NCI-H82 (cell line): Measurements from ENCODE around the gene SESN1.
"Not testable (repeated sequence)": the region's sequence is repeated elsewhere in the genome, so short reads cannot be mapped to it uniquely, and the experiment has no call there.

ENCODE experiments used
- DNase-seq: peaks from one replicate; lab custom pipeline; 2025; lab: John Stamatoyannopoulos, UW

The SESN1 gene

GRCh38 chr6:109094416-109095035, at the start of gene SESN1:
Gene SESN1 (minus strand): TSS chr6:109094846. CDS start chr6:109094073, 773 bp downstream.
- DNase-seq: peak; percentile 92

- DNase-seq: peak; percentile 91
These were observed 48.5 kb upstream of the SESN1 start for GRCh38 chr6:109143191-109143590.

DNA sequence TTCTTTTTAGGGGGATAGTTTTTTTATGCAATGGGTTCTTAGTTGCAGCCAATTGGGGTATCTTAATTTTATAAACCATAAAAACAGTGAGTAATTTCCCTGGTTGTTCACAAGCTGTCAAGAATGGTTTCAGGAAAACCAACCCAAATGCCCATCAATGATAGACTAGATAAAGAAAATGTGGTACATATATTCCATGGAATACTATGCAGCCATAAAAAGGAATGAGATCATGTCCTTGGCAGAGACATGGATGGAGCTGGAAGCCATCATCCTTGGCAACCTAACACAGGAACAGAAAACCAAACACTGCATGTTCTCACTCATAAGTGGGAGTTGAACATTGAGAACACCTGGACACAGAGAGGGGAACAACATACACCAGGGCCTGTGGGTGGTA, 47.4 kb upstream of the SESN1 start:
- DNase-seq: not testable (repeated sequence)

DNA sequence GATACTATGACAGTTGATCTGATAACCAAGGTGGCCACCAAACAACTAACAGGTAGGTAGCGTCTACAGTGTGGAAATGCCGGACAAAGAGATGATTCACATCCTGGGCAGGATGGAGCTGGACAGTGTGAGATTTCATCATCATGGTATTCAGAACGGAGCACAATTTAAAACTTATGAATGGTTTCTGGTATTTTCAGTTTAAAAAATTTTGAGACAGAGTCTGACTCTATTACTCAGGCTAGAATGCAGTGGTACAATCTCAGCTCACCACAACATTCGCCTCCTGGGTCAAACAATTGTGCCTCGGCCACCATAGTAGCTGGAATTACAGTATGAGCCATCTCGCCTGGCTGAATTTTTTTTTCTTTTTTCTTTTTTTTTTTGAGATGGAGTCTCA, 44.5 kb upstream of the SESN1 start:
- no peak for DNase-seq

GRCh38 chr6:109136530-109136929, 41.9 kb upstream of the SESN1 start:
- not testable (repeated sequence) for DNase-seq

- DNase-seq: not testable (repeated sequence)
These were observed 41.4 kb upstream of the SESN1 start for GRCh38 chr6:109136039-109136438.

DNA sequence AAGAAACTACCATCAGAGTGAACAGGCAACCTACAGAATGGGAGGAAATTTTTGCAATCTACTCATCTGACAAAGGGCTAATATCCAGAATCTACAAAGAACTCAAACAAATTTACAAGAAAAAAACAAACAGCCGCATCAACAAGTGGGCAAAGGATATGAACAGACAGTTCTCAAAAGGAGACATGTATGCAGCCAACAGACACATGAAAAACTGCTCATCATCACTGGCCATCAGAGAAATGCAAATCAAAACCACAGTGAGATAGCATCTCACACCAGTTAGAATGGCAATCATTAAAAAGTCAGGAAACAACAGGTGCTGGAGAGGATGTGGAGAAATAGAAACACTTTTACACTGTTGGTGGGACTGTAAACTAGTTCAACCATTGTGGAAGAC, 41.0 kb upstream of the SESN1 start:
- DNase-seq: not testable (repeated sequence)

DNA sequence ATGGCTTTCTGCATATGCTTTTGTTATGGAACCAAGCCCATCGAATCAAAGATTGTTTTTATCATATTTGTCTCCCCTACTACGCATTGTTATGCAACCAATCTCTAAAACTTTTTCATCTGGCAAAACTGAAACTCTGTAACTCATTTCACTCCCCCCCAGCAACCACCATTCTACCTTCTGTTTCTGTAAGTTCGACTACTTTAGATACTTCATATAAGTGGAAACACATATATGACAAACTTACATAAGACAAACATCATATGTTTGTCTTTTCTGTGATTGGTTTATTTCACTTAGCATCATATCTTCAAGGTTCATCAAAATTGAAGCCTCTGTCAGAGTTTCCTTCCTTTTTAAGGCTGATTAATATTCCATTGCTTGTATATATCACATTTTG, 35.4 kb upstream of the SESN1 start:
- DNase-seq: no peak

GRCh38 chr6:109125504-109125903, 30.9 kb upstream of the SESN1 start:
- DNase-seq: no peak

GRCh38 chr6:109124219-109124618, 29.6 kb upstream of the SESN1 start:
- no peak for DNase-seq

- DNase-seq: no peak
These were observed 26.8 kb upstream of the SESN1 start for GRCh38 chr6:109121411-109121810.

DNA sequence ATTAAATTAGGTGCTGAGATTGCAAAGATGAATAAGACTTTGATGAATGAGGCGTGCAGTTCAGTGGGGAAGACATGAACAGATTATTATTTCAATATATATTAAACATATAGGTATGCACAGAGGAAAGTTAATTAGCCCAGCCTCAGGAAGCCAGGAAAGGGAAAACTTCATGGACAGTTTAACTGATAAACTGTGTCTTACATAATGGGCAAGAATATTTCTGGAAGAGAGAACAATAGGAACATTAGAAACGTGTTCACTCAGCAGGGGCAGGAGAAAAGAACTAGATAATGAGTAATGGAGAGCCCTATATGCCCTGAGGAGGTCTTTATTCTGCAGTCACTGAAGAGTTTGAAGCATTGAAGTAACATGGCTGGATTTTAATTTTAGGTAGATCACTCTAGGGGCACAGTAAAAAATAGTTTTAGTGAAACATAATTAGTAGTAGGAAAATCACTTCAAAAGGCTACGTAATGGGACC, 24.3 kb upstream of the SESN1 start:
- DNase-seq: peak; percentile 33

DNA sequence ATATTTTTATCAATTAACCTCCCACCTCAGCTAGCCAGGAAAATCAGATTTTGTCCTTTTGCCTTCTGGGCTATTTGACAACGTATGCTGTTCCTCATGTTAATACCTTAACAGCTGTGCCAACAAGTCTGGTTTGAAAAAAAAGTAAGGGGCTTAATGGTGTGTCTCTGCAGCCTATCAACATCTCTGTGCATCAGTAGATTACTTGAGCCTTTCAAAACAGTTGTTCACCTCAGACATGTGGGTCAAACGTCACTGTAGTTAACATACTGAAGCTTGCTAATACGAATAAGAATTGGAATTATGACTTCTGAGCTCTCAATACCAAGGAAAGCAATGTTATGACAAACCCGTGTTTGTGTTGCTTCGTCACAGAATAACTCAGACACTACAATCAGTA, 23.7 kb upstream of the SESN1 start:
- DNase-seq: peak; percentile 96

DNA sequence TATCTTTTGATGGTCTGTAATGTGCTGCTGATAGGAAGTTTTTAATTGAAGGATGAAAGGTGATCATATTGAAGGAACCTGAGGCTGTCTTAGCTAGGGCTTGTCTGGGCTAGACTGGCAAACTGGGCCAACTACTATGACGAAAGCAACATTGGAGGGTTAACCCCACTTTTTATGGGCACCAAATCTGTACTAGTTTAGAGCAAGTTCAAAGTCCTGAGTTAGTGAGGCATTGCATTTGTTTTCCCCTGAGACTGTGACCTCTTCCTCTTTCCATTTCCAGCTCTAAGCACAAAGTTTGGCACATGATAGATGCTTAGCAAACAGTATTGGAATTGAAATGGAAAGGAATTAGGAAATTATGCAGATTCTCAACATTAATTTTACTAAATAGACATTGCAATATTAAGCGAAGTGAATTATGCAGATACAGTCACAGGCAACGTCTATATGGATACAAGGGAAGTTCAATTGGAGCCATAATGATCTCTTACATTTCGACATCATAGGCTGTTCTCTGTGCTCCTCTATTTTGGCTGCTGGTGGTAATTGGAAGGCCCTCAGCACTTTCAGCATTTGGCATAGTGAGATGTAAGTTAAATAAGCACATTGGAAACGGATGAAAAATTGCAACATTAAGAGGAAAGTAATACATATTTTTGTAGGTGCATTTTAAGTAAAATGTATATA, 22.8 kb upstream of the SESN1 start:
- DNase-seq: peak; percentile 31

DNA sequence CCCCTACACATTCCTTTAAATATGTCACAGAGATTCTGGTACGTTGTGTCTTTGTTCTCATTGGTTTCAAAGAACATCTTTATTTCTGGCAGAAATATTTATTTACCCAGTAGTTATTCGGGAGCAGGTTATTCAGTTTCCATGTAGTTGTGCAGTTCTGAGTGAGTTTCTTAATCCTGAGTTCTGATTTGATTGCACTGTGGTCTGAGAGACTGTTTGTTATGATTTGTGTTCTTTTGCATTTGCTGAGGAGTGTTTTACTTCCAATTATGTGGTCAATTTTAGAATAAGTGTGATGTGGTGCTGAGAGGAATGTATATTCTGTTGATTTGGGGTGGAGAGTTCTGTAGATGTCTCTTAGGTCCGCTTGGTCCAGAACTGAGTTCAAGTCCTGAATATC, 18.0 kb upstream of the SESN1 start:
- not testable (repeated sequence) for DNase-seq

DNA sequence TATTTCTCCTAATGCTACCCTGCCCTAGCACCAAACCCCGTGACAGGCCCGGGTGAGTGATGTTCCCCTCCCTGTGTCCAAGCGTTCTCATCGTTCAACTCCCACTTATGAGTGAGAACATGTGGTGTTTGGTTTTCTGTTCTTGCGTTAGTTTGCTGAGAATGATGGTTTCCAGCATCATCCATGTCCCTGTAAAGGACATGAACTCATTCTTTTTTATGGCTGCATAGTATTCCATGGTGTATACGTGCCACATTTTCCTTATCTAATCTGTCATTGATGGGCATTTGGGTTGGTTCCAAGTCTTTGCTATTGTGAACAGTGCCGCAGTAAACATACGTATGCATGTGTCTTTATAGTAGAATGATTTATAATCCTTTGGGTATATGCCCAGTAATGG, 15.0 kb upstream of the SESN1 start:
- DNase-seq: not testable (repeated sequence)

GRCh38 chr6:109105681-109106080, 11.0 kb upstream of the SESN1 start:
- DNase-seq: peak; percentile 25

DNA sequence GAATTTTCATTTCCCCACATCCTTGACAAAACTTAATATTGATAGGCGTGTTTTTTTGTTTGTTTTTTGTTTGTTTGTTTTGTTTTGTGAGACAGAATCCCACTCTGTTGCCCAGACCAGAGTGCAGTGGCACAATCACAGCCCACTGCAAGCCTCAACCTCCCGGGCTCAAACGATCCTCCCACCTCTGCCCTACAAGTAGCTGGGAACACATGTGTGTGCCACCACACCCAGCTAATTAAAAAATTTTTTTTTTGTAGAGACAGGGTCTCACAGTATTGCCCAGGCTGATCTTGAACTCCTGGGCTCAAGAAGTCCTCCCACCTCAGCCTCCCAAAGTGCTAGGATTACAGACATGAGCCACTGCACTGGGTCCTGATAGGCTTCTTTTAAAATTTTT, 9.9 kb upstream of the SESN1 start:
- DNase-seq: no peak

DNA sequence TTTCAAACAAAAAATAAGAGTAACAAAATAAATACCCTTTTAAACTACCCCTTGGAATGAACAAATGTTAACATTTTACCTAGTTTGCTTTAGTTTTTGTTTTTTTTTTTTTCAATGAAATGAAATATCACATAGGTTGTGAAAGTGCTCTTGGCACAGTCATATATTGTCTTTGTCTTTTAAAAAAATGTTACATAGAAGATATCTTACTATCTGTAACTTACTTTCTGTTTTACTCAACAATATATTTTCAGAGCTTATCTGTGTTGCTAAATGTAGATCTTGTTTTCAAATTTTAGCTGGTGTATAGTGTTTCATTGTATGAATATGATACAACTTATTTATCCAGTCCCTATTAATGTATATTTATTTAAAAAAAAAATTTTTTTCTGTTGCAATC, 9.3 kb upstream of the SESN1 start:
- no peak for DNase-seq

GRCh38 chr6:109102762-109103161, 8.1 kb upstream of the SESN1 start:
- no peak for DNase-seq

- no peak for DNase-seq
These were observed 3.0 kb upstream of the SESN1 start for GRCh38 chr6:109097661-109098060.

DNA sequence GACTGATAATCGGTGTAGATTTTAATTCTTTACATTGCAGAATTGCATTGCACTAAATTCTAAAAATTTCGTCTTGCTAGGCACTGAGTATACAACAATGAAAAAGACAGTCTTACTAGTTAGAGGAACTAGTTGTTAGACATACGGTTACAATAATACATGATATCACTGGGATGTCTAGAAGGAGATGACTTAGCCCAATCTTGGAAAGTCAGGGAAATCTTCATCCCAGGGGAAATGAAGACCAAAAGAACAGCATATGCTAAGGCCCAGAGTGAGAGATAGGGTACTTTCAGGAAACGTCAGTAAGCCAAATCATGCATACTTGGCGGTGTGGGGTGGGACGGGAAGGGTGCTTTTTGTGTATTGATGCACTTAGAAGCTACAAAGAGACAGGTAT, 1.6 kb upstream of the SESN1 start:
- DNase-seq: peak; percentile 17

GRCh38 chr6:109095835-109096084, 1.1 kb upstream of the SESN1 start:
- DNase-seq: no peak
